HepG2 (cell line): ENCODE measurements around the gene MEI1. TPM values are rescaled to one million over a fixed set of nuclear protein-coding genes. Genes with fewer than 3 reads are reported as not detected.

ENCODE experiments used
- ATAC-seq: fragments of 200-7000 bp; cut with Tn5 transposase; 3 replicates; pipeline ENCODE4 v1.9.1; 2020; ENCODE audit warnings: mild to moderate bottlenecking, moderate library complexity
- BruUV-seq: library from RNA; stranded (reverse); fragments of 400-500 nt; replicated peaks from 2 replicates; lab custom pipeline; 2021; lab: Mats Ljungman, UMichigan
- CTCF ChIA-PET: fragments of 300-600 bp; formaldehyde crosslinking; extraction: SDS; loops from one replicate; lab custom pipeline; 2021; ENCODE audit warnings: low total read pairs, inconsistent platforms, low intra/inter-chr PET ratio; lab: Yijun Ruan, JAX
- POLR2A ChIA-PET: fragments of 350-600 bp; sonication (Branson Sonifier 250); formaldehyde crosslinking; loops from one replicate; lab custom pipeline; 2020; ENCODE audit warnings: antibody characterized with exemption, inconsistent platforms; lab: Yijun Ruan, JAX
- DNase-seq: peaks from one replicate; pipeline ENCODE4 v3.0.0-alpha.2; 2015; ENCODE audit warnings: low spot score
- FAIRE-seq: peaks from 3 replicates; lab custom pipeline; 2011; peaks lifted over from hg19 to GRCh38; lab: Jason Lieb, UNC
- H2AFZ ChIP-seq: one replicate; pipeline ENCODE4 v1.6.1; 2011; ENCODE audit warnings: low read length, inconsistent platforms
- H3K27ac ChIP-seq: fragments of 300-600 bp; 3 replicates; pipeline ENCODE4 v1.8.0; 2011; ENCODE audit warnings: mixed run types, mild to moderate bottlenecking, mixed read lengths, low read length, inconsistent platforms; ENCODE audit not compliant: insufficient read depth; ENCODE audit errors: extremely low read length
- H3K27me3 ChIP-seq, 2 experiments: fragments of 200-600 bp in 1 of 2; 2 replicates in 1 of 2; 3 replicates in 1 of 2; pipeline versions ENCODE4 v1.6.0 to v1.8.0; 2011; ENCODE audit warnings: low read length in 2 of 2, mild to moderate bottlenecking in 2 of 2, moderate library complexity in 2 of 2, inconsistent platforms in 1 of 2; ENCODE audit not compliant: insufficient read depth in 2 of 2, control insufficient read depth in 1 of 2
- H3K36me3 ChIP-seq, 2 experiments: fragments of 200-600 bp in 1 of 2; replicated peaks in 1 of 2; 2 replicates in 1 of 2; 3 replicates in 1 of 2; pipeline versions ENCODE4 v1.5.1 to v1.8.0; 2011; ENCODE audit warnings: low read length in 2 of 2, inconsistent platforms in 1 of 2; ENCODE audit not compliant: insufficient read depth in 2 of 2, control insufficient read depth in 1 of 2
- H3K4me1 ChIP-seq: 2 replicates; pipeline ENCODE4 v1.5.1; 2012; ENCODE audit warnings: low read length, inconsistent platforms; ENCODE audit not compliant: insufficient read depth
- H3K4me2 ChIP-seq: 2 replicates; pipeline ENCODE4 v1.6.0; 2011; ENCODE audit warnings: low read depth, low read length, inconsistent platforms
- H3K4me3 ChIP-seq, 3 experiments: fragments of 200-600 bp in 1 of 3; sonication (generic), shearing (Covaris generic) in 1 of 3; replicated peaks in 1 of 3; 2 replicates each; pipeline ENCODE4 v1.5.1; 2011 to 2016; ENCODE audit warnings: low read length in 3 of 3, inconsistent platforms in 2 of 3, low read depth in 2 of 3, mild to moderate bottlenecking in 2 of 3, control low read depth in 1 of 3, mixed read lengths in 1 of 3; ENCODE audit not compliant: insufficient read depth in 1 of 3
- H3K79me2 ChIP-seq: one replicate; pipeline ENCODE4 v1.6.1; 2011; ENCODE audit warnings: low read length, inconsistent platforms; ENCODE audit not compliant: insufficient read depth
- H3K9ac ChIP-seq: 2 replicates; pipeline ENCODE4 v1.6.0; 2011; ENCODE audit warnings: mild to moderate bottlenecking, low read depth, low read length, inconsistent platforms; ENCODE audit not compliant: insufficient read depth
- H3K9me3 ChIP-seq: 2 replicates; pipeline ENCODE4 v1.5.1; 2012; ENCODE audit warnings: mild to moderate bottlenecking, low read length
- H4K20me1 ChIP-seq: 2 replicates; pipeline ENCODE4 v1.6.0; 2011; ENCODE audit warnings: inconsistent platforms, mild to moderate bottlenecking, low read length, moderate library complexity; ENCODE audit not compliant: insufficient read depth
- HOXA9 ChIP-seq: sonication (generic); formaldehyde crosslinking; IDR thresholded peaks from 2 replicates; pipeline ENCODE4 v1.8.1; 2022; ENCODE audit warnings: missing genetic modification reagents, mild to moderate bottlenecking, moderate library complexity, borderline replicate concordance
- PAF1 ChIP-seq: IDR thresholded peaks from 2 replicates; pipeline ENCODE4 v1.6.1; 2016; ENCODE audit warnings: missing genetic modification reagents, missing compliant biosample characterization
- TARDBP ChIP-seq: sonication (generic); formaldehyde crosslinking; IDR thresholded peaks from 2 replicates; pipeline ENCODE4 v1.8.0; 2022; ENCODE audit warnings: mild to moderate bottlenecking, missing genetic modification reagents
- YEATS2 ChIP-seq: sonication (generic); formaldehyde crosslinking; IDR thresholded peaks from 2 replicates; pipeline ENCODE4 v1.4.0; 2020; ENCODE audit warnings: missing genetic modification reagents, borderline replicate concordance
- ZNF337 ChIP-seq: sonication (generic); formaldehyde crosslinking; IDR thresholded peaks from 2 replicates; pipeline ENCODE4 v1.5.1; 2020; ENCODE audit warnings: missing genetic modification reagents, low read depth, mild to moderate bottlenecking, borderline replicate concordance
- ZNF432 ChIP-seq: sonication (generic); formaldehyde crosslinking; IDR thresholded peaks from 2 replicates; pipeline ENCODE4 v1.5.0; 2020; ENCODE audit warnings: missing genetic modification reagents, mild to moderate bottlenecking, borderline replicate concordance
- ZNF468 ChIP-seq: sonication (generic); formaldehyde crosslinking; IDR thresholded peaks from 2 replicates; pipeline ENCODE4 v1.8.0; 2022; ENCODE audit warnings: mild to moderate bottlenecking, moderate library complexity, missing genetic modification reagents
- ZNF605 ChIP-seq: sonication (generic); formaldehyde crosslinking; IDR thresholded peaks from 2 replicates; pipeline ENCODE4 v1.8.0; 2022; ENCODE audit warnings: mild to moderate bottlenecking, missing genetic modification reagents
- ZNF775 ChIP-seq: sonication (generic); formaldehyde crosslinking; IDR thresholded peaks from 2 replicates; pipeline ENCODE4 v1.4.0; 2020; ENCODE audit warnings: missing genetic modification reagents, mild to moderate bottlenecking, moderate library complexity, borderline replicate concordance
- WGBS: methylation state at CpG from one replicate; pipeline ENCODE4 v1.1.6; 2017; ENCODE audit warnings: low lambda C conversion rate; 5-methylcytosine and 5-hydroxymethylcytosine counted together
- in situ Hi-C: cut with HindIII; loops from 2 replicates; pipeline ENCODE4 v1.10.0; 2017; ENCODE audit warnings: low pct_unique_long_range_greater_than_20kb; ENCODE audit not compliant: extremely low pct_ligation_motif_present
- intact Hi-C: fragments of 100-400 bp; cut with micrococcal nuclease; formaldehyde crosslinking; loops from one replicate; pipeline ENCODE4 v1.10.0; 2022; ENCODE audit not compliant: unreplicated experiment
- polyA plus RNA-seq, 8 experiments: library from polyadenylated mRNA; depleted of rRNA in 3 of 8; stranded (reverse) in 7 of 8; unstranded in 1 of 8; fragments of >200 nt; fragmentation: Illumina TruSeq in 4 of 8; extraction: Trizol in 4 of 8; gene quantifications; 2 replicates each; pipeline versions ENCODE4 v1.2.1 to v1.2.3, GENCODE V29; 2011 to 2016; ENCODE audit warnings: low read depth in 4 of 8, missing spikeins in 1 of 8, mixed read lengths in 1 of 8; ENCODE audit not compliant: insufficient read depth in 1 of 8
- total RNA-seq, 5 experiments: library from RNA; depleted of rRNA; stranded (reverse); fragments of >200 nt; fragmentation: Illumina TruSeq; extraction: Trizol; gene quantifications; 2 replicates each; pipeline ENCODE4 v1.2.3, GENCODE V29; 2016; ENCODE audit warnings: low read depth in 1 of 5
- TF ChIP-seq, protein P1 (sequence below): IDR thresholded peaks from 2 replicates; pipeline ENCODE4 v1.6.1; 2016; ENCODE audit warnings: mild to moderate bottlenecking, missing biosample characterization, missing genetic modification reagents
- TF ChIP-seq, protein P2 (sequence below): fragments of 450-650 bp; IDR thresholded peaks from 2 replicates; pipeline ENCODE4 v1.6.1; 2016
- TF ChIP-seq, protein P3 (sequence below): sonication (generic); formaldehyde crosslinking; IDR thresholded peaks from 2 replicates; pipeline ENCODE4 v1.9.0; 2021; ENCODE audit warnings: missing genetic modification reagents, borderline replicate concordance
- TF ChIP-seq, protein P4 (sequence below): sonication (generic); formaldehyde crosslinking; IDR thresholded peaks from 2 replicates; pipeline ENCODE4 v1.4.0; 2020; ENCODE audit warnings: missing genetic modification reagents
- TF ChIP-seq, protein P5 (sequence below): sonication (generic); formaldehyde crosslinking; IDR thresholded peaks from 2 replicates; pipeline ENCODE4 v1.4.0; 2020; ENCODE audit warnings: missing genetic modification reagents, mild to moderate bottlenecking, borderline replicate concordance

The MEI1 gene
- total and polyA plus RNA-seq, 2 of the 13 experiments (the other 11 are each of a cell fraction or from before 2014, with no cell fraction given) = 0.75 to 1.9 TPM

DNA sequence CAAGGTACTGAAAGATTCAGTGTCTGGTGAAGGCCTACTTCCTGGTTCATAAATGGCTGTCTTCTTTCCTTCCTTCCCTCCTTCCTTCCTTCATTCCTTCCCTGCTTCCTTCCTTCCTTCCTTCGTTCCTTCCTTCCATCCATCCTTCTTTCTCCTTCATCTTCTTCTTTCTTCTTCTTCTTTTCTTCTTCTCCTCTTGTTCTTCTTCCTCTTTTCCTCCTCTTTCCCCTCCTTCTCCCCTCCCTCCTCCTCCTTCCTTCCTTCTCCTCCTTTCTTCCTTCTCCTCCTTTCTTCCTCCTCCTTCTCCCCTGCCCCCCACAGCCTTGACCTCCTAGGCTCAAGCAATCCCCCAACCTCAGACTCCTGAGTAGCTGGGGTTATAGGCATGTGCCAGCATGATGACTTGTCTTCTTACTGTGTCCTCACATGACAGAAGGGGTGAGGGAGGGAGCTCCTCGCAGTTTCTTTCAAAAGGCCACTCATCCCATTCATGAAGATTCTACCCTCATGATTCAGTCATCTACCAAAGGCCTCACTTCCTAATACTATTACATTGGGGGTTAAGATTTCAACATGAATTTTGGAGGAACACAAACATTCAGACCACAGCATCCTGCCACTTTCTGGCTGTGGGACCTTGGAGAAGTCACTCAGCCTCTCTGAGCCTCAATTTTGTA, 78.6 kb downstream of the MEI1 start:
- BruUV-seq = no TSS peak
- TF ChIP-seq, protein P1, sequence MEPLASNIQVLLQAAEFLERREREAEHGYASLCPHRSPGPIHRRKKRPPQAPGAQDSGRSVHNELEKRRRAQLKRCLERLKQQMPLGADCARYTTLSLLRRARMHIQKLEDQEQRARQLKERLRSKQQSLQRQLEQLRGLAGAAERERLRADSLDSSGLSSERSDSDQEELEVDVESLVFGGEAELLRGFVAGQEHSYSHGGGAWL (CRISPR knock-in tag) = no peak
- TF ChIP-seq ZNF468 (no peak), ZNF775 (CRISPR knock-in tag) (no peak), ZNF432 (CRISPR knock-in tag) (no peak), ZNF337 (CRISPR knock-in tag) (no peak), YEATS2 (CRISPR knock-in tag) (no peak), PAF1 (CRISPR knock-in tag) (no peak), HOXA9 (CRISPR knock-in tag) (no peak), ZNF605 (CRISPR knock-in tag) (no peak), TARDBP (CRISPR knock-in tag) (no peak)
- TF ChIP-seq, protein P2, sequence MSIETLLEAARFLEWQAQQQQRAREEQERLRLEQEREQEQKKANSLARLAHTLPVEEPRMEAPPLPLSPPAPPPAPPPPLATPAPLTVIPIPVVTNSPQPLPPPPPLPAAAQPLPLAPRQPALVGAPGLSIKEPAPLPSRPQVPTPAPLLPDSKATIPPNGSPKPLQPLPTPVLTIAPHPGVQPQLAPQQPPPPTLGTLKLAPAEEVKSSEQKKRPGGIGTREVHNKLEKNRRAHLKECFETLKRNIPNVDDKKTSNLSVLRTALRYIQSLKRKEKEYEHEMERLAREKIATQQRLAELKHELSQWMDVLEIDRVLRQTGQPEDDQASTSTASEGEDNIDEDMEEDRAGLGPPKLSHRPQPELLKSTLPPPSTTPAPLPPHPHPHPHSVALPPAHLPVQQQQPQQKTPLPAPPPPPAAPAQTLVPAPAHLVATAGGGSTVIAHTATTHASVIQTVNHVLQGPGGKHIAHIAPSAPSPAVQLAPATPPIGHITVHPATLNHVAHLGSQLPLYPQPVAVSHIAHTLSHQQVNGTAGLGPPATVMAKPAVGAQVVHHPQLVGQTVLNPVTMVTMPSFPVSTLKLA = no peak
- TF ChIP-seq, protein P3, sequence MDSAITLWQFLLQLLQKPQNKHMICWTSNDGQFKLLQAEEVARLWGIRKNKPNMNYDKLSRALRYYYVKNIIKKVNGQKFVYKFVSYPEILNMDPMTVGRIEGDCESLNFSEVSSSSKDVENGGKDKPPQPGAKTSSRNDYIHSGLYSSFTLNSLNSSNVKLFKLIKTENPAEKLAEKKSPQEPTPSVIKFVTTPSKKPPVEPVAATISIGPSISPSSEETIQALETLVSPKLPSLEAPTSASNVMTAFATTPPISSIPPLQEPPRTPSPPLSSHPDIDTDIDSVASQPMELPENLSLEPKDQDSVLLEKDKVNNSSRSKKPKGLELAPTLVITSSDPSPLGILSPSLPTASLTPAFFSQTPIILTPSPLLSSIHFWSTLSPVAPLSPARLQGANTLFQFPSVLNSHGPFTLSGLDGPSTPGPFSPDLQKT (CRISPR knock-in tag) = no peak
- TF ChIP-seq, protein P4, sequence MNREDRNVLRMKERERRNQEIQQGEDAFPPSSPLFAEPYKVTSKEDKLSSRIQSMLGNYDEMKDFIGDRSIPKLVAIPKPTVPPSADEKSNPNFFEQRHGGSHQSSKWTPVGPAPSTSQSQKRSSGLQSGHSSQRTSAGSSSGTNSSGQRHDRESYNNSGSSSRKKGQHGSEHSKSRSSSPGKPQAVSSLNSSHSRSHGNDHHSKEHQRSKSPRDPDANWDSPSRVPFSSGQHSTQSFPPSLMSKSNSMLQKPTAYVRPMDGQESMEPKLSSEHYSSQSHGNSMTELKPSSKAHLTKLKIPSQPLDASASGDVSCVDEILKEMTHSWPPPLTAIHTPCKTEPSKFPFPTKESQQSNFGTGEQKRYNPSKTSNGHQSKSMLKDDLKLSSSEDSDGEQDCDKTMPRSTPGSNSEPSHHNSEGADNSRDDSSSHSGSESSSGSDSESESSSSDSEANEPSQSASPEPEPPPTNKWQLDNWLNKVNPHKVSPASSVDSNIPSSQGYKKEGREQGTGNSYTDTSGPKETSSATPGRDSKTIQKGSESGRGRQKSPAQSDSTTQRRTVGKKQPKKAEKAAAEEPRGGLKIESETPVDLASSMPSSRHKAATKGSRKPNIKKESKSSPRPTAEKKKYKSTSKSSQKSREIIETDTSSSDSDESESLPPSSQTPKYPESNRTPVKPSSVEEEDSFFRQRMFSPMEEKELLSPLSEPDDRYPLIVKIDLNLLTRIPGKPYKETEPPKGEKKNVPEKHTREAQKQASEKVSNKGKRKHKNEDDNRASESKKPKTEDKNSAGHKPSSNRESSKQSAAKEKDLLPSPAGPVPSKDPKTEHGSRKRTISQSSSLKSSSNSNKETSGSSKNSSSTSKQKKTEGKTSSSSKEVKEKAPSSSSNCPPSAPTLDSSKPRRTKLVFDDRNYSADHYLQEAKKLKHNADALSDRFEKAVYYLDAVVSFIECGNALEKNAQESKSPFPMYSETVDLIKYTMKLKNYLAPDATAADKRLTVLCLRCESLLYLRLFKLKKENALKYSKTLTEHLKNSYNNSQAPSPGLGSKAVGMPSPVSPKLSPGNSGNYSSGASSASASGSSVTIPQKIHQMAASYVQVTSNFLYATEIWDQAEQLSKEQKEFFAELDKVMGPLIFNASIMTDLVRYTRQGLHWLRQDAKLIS (CRISPR knock-in tag) = no peak
- TF ChIP-seq, protein P5, sequence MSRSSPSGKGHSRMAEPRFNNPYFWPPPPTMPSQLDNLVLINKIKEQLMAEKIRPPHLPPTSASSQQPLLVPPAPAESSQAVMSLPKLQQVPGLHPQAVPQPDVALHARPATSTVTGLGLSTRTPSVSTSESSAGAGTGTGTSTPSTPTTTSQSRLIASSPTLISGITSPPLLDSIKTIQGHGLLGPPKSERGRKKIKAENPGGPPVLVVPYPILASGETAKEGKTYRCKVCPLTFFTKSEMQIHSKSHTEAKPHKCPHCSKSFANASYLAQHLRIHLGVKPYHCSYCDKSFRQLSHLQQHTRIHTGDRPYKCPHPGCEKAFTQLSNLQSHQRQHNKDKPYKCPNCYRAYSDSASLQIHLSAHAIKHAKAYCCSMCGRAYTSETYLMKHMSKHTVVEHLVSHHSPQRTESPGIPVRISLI (CRISPR knock-in tag) = no peak

More for the DNA sequence above, 78.6 kb downstream of the MEI1 start:
- Histone ChIP-seq H3K27me3 (peaks cover 0 to 4% of the 10 kb centered on the region in 2 experiments; a peak in 3 of 5 replicates), H3K4me2 (no peak overlapping the region), H4K20me1 (no peaks in the 10 kb centered on the region), H3K4me1 (0 out of 2 replicates have a peak, but pooled peaks cover 7% of the 10 kb centered on the region), H3K9me3 (no peaks in the 10 kb centered on the region), H3K79me2 (no peaks in the 10 kb centered on the region), H3K36me3 (no peaks in the 10 kb centered on the region), H2AFZ (no peak overlapping the region), H3K27ac (no peak overlapping the region), H3K4me3 (no peak overlapping the region), H3K9ac (no peak overlapping the region)
- ChIA-PET CTCF (no interaction called here), POLR2A (interaction anchor here (1.8 kb wide), 1 partner anchor 23 kb away, joined by 5 read pairs; the partner anchor contains the start of gene CCDC134)
- FAIRE-seq = no peak
- in situ Hi-C loops (no loop called here), intact Hi-C loops (no loop called here)
- WGBS = 33% methylated on average over 2 of the region's 2 CpGs
- no peak for ATAC-seq
- DNase-seq = no peak
